Activated CD8-positive, alpha-beta T cell treated with anti-CD3 and anti-CD28 coated beads, Interleukin-2, amount 10 ng/mL, durations not matched to agents 7 days and 5 days (primary cell): Measurements from ENCODE around the gene OPRM1. TPM values are rescaled to one million over a fixed set of nuclear protein-coding genes. Genes with fewer than 3 reads are reported as not detected.
A peak's percentile ranks its signal among the peaks of the same experiment; 100 is the strongest.
"Not testable (repeated sequence)": the region's sequence is repeated elsewhere in the genome, so short reads cannot be mapped to it uniquely, and the experiment has no call there.

ENCODE experiments used
- ATAC-seq: fragments of 150-1000 bp; cut with Tn5 transposase; one replicate; pipeline ENCODE4 v1.10.0; 2021; ENCODE audit warnings: moderate library complexity
- CTCF ChIA-PET: fragments of 350-600 bp; sonication (Branson Sonifier 250); formaldehyde crosslinking; loops from one replicate; lab custom pipeline; 2021; ENCODE audit warnings: antibody characterized with exemption; lab: Charles Lee
- POLR2A ChIA-PET: fragments of 350-600 bp; sonication (Branson Sonifier 250); formaldehyde crosslinking; loops from one replicate; lab custom pipeline; 2021; ENCODE audit warnings: antibody characterized with exemption; lab: Charles Lee
- DNase-seq: peaks from one replicate; pipeline ENCODE4 v3.0.0-alpha.2; 2020
- H3K27ac Mint-ChIP-seq: one replicate; pipeline ENCODE4 v1.8.0; 2021; ENCODE audit warnings: mild to moderate bottlenecking, mixed read lengths
- H3K27me3 Mint-ChIP-seq: one replicate; pipeline ENCODE4 v1.8.0; 2021; ENCODE audit warnings: low read depth, mixed read lengths
- H3K36me3 Mint-ChIP-seq: one replicate; pipeline ENCODE4 v1.8.0; 2021; ENCODE audit warnings: low read depth, mixed read lengths
- H3K4me1 Mint-ChIP-seq: one replicate; pipeline ENCODE4 v1.8.0; 2021; ENCODE audit warnings: low read depth, mixed read lengths
- H3K4me3 Mint-ChIP-seq: one replicate; pipeline ENCODE4 v1.8.0; 2021; ENCODE audit warnings: mild to moderate bottlenecking, mixed read lengths
- H3K9me3 Mint-ChIP-seq: one replicate; pipeline ENCODE4 v1.8.0; 2022; ENCODE audit warnings: mixed read lengths; ENCODE audit not compliant: insufficient read depth
- total RNA-seq, 2 experiments: library from RNA; stranded (reverse); gene quantifications; one replicate each; pipeline ENCODE4 v1.2.3, GENCODE V29; 2021

The OPRM1 gene
- total RNA-seq, 2 experiments from 2014 or later = not detected

GRCh38 chr6:154179434-154179833 is 140.4 kb downstream of the OPRM1 start:
- Mint-ChIP-seq H3K27ac (no peak overlapping the region), H3K36me3 (peaks cover 46% of the 10 kb centered on the region), H3K27me3 (no peaks in the 10 kb centered on the region), H3K4me1 (peaks cover 15% of the 10 kb centered on the region), H3K4me3 (no peak overlapping the region), H3K9me3 (peaks cover 17% of the 10 kb centered on the region)
- no peak for ATAC-seq
- ChIA-PET POLR2A (no interaction called here), CTCF (no interaction called here)
- no peak for DNase-seq

GRCh38 chr6:154187203-154187602 is 148.2 kb downstream of the OPRM1 start:
- POLR2A ChIA-PET = no interaction called here
- CTCF ChIA-PET = interaction anchor here (1.5 kb wide), 1 partner anchor 33 kb away, joined by 3 read pairs; no protein-coding TSS in a partner anchor
- no peaks in the 10 kb centered on the region for H3K27me3 Mint-ChIP-seq
- H3K27ac Mint-ChIP-seq = no peak overlapping the region
- H3K36me3 Mint-ChIP-seq = peaks cover 36% of the 10 kb centered on the region
- DNase-seq = no peak
- ATAC-seq = no peak
- H3K4me3 Mint-ChIP-seq = no peak overlapping the region
- H3K4me1 Mint-ChIP-seq = peaks cover 4% of the 10 kb centered on the region
- no peaks in the 10 kb centered on the region for H3K9me3 Mint-ChIP-seq

GRCh38 chr6:154187714-154188113 is 148.7 kb downstream of the OPRM1 start:
- Mint-ChIP-seq H3K4me1 (peaks cover 4% of the 10 kb centered on the region), H3K4me3 (no peak overlapping the region), H3K27ac (no peak overlapping the region), H3K27me3 (no peaks in the 10 kb centered on the region), H3K9me3 (no peaks in the 10 kb centered on the region), H3K36me3 (peaks cover 35% of the 10 kb centered on the region)
- DNase-seq (no peak), ATAC-seq (no peak)
- CTCF ChIA-PET = no interaction called here
- POLR2A ChIA-PET = no interaction called here

- no peak for DNase-seq
- ChIA-PET CTCF (interaction anchor here (0.7 to 2.0 kb wide), 6 partner anchors 11 to 174 kb away, joined by 4 to 8 read pairs (median 4); no protein-coding TSS in a partner anchor), POLR2A (no interaction called here)
- peaks cover 3% of the 10 kb centered on the region for H3K9me3 Mint-ChIP-seq
- no peak overlapping the region for H3K4me3 Mint-ChIP-seq
- H3K4me1 Mint-ChIP-seq = peaks cover 16% of the 10 kb centered on the region
- no peak for ATAC-seq
- no peak overlapping the region for H3K27ac Mint-ChIP-seq
- peaks cover 56% of the 10 kb centered on the region for H3K36me3 Mint-ChIP-seq
- H3K27me3 Mint-ChIP-seq = no peaks in the 10 kb centered on the region
Observed at GRCh38 chr6:154196333-154196885, 157.4 kb downstream of the OPRM1 start.

GRCh38 chr6:154197196-154197860 is 158.3 kb downstream of the OPRM1 start:
- POLR2A ChIA-PET = no interaction called here
- no peak for ATAC-seq
- CTCF ChIA-PET = interaction anchor here (0.7 to 2.0 kb wide), 8 partner anchors 12 to 174 kb away, joined by 3 to 8 read pairs (median 4); no protein-coding TSS in a partner anchor
- Mint-ChIP-seq H3K36me3 (peaks cover 64% of the 10 kb centered on the region), H3K9me3 (peaks cover 3% of the 10 kb centered on the region), H3K4me3 (peak overlapping the region; percentile 20), H3K4me1 (peaks cover 16% of the 10 kb centered on the region), H3K27me3 (no peaks in the 10 kb centered on the region), H3K27ac (no peak overlapping the region)
- no peak for DNase-seq

GRCh38 chr6:154201688-154202087 is 162.6 kb downstream of the OPRM1 start:
- H3K4me3 Mint-ChIP-seq, ATAC-seq, H3K9me3 Mint-ChIP-seq, H3K27me3 Mint-ChIP-seq, DNase-seq, POLR2A ChIA-PET, H3K27ac Mint-ChIP-seq: not testable (repeated sequence)
- Mint-ChIP-seq H3K36me3 (peaks cover 78% of the 10 kb centered on the region), H3K4me1 (peaks cover 19% of the 10 kb centered on the region)
- CTCF ChIA-PET = interaction anchor here (1.1 kb wide), 2 partner anchors 31 to 75 kb away, joined by 3 to 4 read pairs; no protein-coding TSS in a partner anchor

GRCh38 chr6:154202339-154202738 is 163.3 kb downstream of the OPRM1 start:
- H3K9me3 Mint-ChIP-seq = peaks cover 3% of the 10 kb centered on the region
- no peak overlapping the region for H3K4me3 Mint-ChIP-seq
- H3K36me3 Mint-ChIP-seq = peaks cover 82% of the 10 kb centered on the region
- peaks cover 14% of the 10 kb centered on the region for H3K4me1 Mint-ChIP-seq
- no peaks in the 10 kb centered on the region for H3K27me3 Mint-ChIP-seq
- ATAC-seq (no peak), DNase-seq (no peak)
- CTCF ChIA-PET = interaction anchor here (1.1 kb wide), 2 partner anchors 32 to 74 kb away, joined by 3 to 4 read pairs; no protein-coding TSS in a partner anchor
- POLR2A ChIA-PET = no interaction called here
- no peak overlapping the region for H3K27ac Mint-ChIP-seq

GRCh38 chr6:154202958-154203357 is 163.9 kb downstream of the OPRM1 start:
- H3K9me3 Mint-ChIP-seq = peaks cover 3% of the 10 kb centered on the region
- ATAC-seq (no peak), DNase-seq (no peak)
- no peaks in the 10 kb centered on the region for H3K27me3 Mint-ChIP-seq
- peaks cover 8% of the 10 kb centered on the region for H3K4me1 Mint-ChIP-seq
- H3K36me3 Mint-ChIP-seq = peaks cover 84% of the 10 kb centered on the region
- H3K27ac Mint-ChIP-seq = no peak overlapping the region
- ChIA-PET CTCF (interaction anchor here (1.1 kb wide), 1 partner anchor 74 kb away, joined by 3 read pairs; no protein-coding TSS in a partner anchor), POLR2A (no interaction called here)
- no peak overlapping the region for H3K4me3 Mint-ChIP-seq

GRCh38 chr6:154206141-154206540 is 167.1 kb downstream of the OPRM1 start:
- Mint-ChIP-seq H3K4me3 (no peak overlapping the region), H3K27me3 (no peaks in the 10 kb centered on the region), H3K36me3 (peaks cover 76% of the 10 kb centered on the region), H3K9me3 (peaks cover 3% of the 10 kb centered on the region), H3K4me1 (peaks cover 6% of the 10 kb centered on the region), H3K27ac (no peak overlapping the region)
- ChIA-PET POLR2A (no interaction called here), CTCF (interaction anchor here (1.0 to 1.5 kb wide), 3 partner anchors 9 to 71 kb away, joined by 3 read pairs; no protein-coding TSS in a partner anchor)
- DNase-seq (no peak), ATAC-seq (no peak)

- Mint-ChIP-seq H3K36me3 (peaks cover 72% of the 10 kb centered on the region), H3K27me3 (no peaks in the 10 kb centered on the region), H3K4me3 (no peak overlapping the region), H3K4me1 (peaks cover 6% of the 10 kb centered on the region), H3K27ac (no peak overlapping the region), H3K9me3 (no peaks in the 10 kb centered on the region)
- POLR2A ChIA-PET = no interaction called here
- no peak for ATAC-seq
- CTCF ChIA-PET = interaction anchor here (1.1 to 1.5 kb wide), 2 partner anchors 9 to 50 kb away, joined by 3 read pairs; no protein-coding TSS in a partner anchor
- no peak for DNase-seq
Observed at GRCh38 chr6:154206996-154207395, 168.0 kb downstream of the OPRM1 start.

GRCh38 chr6:154209555-154209954 is 170.5 kb downstream of the OPRM1 start:
- no peak overlapping the region for H3K27ac Mint-ChIP-seq
- no peak for DNase-seq
- H3K4me1 Mint-ChIP-seq = peaks cover 4% of the 10 kb centered on the region
- no peaks in the 10 kb centered on the region for H3K27me3 Mint-ChIP-seq
- CTCF ChIA-PET = interaction anchor here (1.0 kb wide), 1 partner anchor 67 kb away, joined by 4 read pairs; no protein-coding TSS in a partner anchor
- peaks cover 70% of the 10 kb centered on the region for H3K36me3 Mint-ChIP-seq
- no peaks in the 10 kb centered on the region for H3K9me3 Mint-ChIP-seq
- ATAC-seq = no peak
- POLR2A ChIA-PET = interaction anchor here (1.4 kb wide), 1 partner anchor 13 kb away, joined by 3 read pairs; no protein-coding TSS in a partner anchor
- H3K4me3 Mint-ChIP-seq = no peak overlapping the region

- H3K4me3 Mint-ChIP-seq = no peak overlapping the region
- no peak overlapping the region for H3K27ac Mint-ChIP-seq
- no peaks in the 10 kb centered on the region for H3K27me3 Mint-ChIP-seq
- H3K9me3 Mint-ChIP-seq = no peaks in the 10 kb centered on the region
- CTCF ChIA-PET = interaction anchor here (1.2 to 2.2 kb wide), 3 partner anchors 14 to 66 kb away, joined by 3 to 4 read pairs (median 4); no protein-coding TSS in a partner anchor
- H3K4me1 Mint-ChIP-seq = no peaks in the 10 kb centered on the region
- peaks cover 67% of the 10 kb centered on the region for H3K36me3 Mint-ChIP-seq
- POLR2A ChIA-PET = no interaction called here
- ATAC-seq (no peak), DNase-seq (no peak)
Observed at GRCh38 chr6:154210678-154211077, 171.6 kb downstream of the OPRM1 start.
